Measurements from ENCODE around the gene FAM81A. TPM values are rescaled to one million over a fixed set of nuclear protein-coding genes. Genes with fewer than 3 reads are reported as not detected.

The FAM81A gene
- total and polyA plus RNA-seq, 9 of the 15 experiments (the other 6 are each of a cell fraction or from before 2014, with no cell fraction given) = not detected

DNA sequence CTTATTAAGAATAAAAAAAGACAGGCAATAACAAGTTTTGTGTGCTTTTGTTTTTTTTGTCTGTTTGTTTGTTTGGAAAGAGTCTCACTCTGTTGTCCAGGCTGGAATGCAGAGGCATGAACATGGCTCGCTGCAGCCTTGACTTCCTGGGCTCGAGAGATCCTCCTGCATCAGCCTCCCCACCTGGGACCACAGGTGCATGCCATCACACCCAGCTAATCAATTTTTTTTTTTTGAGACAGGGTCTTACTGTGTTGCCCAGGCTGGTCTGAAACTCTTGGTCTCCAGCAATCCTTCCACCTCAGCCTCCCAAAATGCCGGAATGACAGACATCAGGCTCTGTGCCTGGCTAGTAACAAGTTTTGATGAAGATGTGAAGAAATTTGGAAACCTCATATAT lies 100.5 kb downstream of the FAM81A start:
- Histone ChIP-seq H4K20me1 (replicated peaks; ENCODE audit: control insufficient read depth, insufficient read depth, low read length) (no peaks in the 10 kb centered on the region), H3K4me3 (no peak overlapping the region), H3K9ac (ENCODE audit: insufficient read depth in 1 of 2, low read depth in 2 of 2, low read length in 2 of 2) (no peak overlapping the region), H3K9me3 (replicated peaks; ENCODE audit: control insufficient read depth, insufficient read depth, low read depth, low read length) (no peaks in the 10 kb centered on the region), H3K27ac (ENCODE audit: extremely low read depth, low read depth, low read length) (no peak overlapping the region), H3K4me2 (ENCODE audit: insufficient read depth, low read length) (no peak overlapping the region), H3K9me1 (ENCODE audit: control insufficient read depth, insufficient read depth, low read length) (no peaks in the 10 kb centered on the region), H3K36me3 (ENCODE audit: control insufficient read depth, insufficient read depth, low read length) (no peaks in the 10 kb centered on the region), H2AFZ (ENCODE audit: low read depth, low read length) (no peak overlapping the region), H3K79me2 (ENCODE audit: control insufficient read depth, insufficient read depth, low read length) (no peaks in the 10 kb centered on the region), H3K4me1 (replicated peaks in 1 of 2; ENCODE audit: control insufficient read depth in 2 of 2, insufficient read depth in 2 of 2, low read length in 2 of 2) (peaks cover 6 to 8% of the 10 kb centered on the region in 2 experiments; a peak in 4 of 5 replicates), H3K27me3 (ENCODE audit: control insufficient read depth in 2 of 2, insufficient read depth in 2 of 2, low read length in 2 of 2) (peaks cover 0 to 4% of the 10 kb centered on the region in 2 experiments; a peak in 1 of 5 replicates)
- in situ Hi-C loops (cut with MboI) = loop anchor here (5.0 kb wide), 1 partner anchor 89 kb away; no protein-coding TSS in a partner anchor
- ATAC-seq (no peak), DNase-seq (ENCODE audit: extremely low read depth in 1 of 4, low spot score in 3 of 4) (no peak), FAIRE-seq (no peak)
- POLR2A ChIA-PET = no interaction called here
- no TSS peak for BruUV-seq (replicated peaks)
- WGBS (ENCODE audit: insufficient coverage, low coverage, missing lambda C conversion rate) = 31% methylated on average over 3 of the region's 3 CpGs
- TF ChIP-seq, protein P1, sequence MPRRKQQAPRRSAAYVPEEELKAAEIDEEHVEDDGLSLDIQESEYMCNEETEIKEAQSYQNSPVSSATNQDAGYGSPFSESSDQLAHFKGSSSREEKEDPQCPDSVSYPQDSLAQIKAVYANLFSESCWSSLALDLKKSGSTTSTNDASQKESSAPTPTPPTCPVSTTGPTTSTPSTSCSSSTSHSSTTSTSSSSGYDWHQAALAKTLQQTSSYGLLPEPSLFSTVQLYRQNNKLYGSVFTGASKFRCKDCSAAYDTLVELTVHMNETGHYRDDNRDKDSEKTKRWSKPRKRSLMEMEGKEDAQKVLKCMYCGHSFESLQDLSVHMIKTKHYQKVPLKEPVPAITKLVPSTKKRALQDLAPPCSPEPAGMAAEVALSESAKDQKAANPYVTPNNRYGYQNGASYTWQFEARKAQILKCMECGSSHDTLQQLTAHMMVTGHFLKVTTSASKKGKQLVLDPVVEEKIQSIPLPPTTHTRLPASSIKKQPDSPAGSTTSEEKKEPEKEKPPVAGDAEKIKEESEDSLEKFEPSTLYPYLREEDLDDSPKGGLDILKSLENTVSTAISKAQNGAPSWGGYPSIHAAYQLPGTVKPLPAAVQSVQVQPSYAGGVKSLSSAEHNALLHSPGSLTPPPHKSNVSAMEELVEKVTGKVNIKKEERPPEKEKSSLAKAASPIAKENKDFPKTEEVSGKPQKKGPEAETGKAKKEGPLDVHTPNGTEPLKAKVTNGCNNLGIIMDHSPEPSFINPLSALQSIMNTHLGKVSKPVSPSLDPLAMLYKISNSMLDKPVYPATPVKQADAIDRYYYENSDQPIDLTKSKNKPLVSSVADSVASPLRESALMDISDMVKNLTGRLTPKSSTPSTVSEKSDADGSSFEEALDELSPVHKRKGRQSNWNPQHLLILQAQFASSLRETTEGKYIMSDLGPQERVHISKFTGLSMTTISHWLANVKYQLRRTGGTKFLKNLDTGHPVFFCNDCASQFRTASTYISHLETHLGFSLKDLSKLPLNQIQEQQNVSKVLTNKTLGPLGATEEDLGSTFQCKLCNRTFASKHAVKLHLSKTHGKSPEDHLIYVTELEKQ (CRISPR knock-in tag; IDR thresholded peaks at IDR 0.05) = no peak
- peak; percentile 77; the same call in 1 of the 2 replicates for TF ChIP-seq ZNF121 (CRISPR knock-in tag; conservative IDR thresholded peaks at IDR 0.05)
- intact Hi-C loops (cut with micrococcal nuclease) = loop anchor here (10.0 kb wide), 1 partner anchor 636 kb away; no protein-coding TSS in a partner anchor
- CTCF ChIA-PET (ENCODE audit: low intra/inter-chr PET ratio) = no interaction called here

All from K562 (cell line).